Measurements from ENCODE around the gene LITAFD. TPM values are rescaled to one million over a fixed set of nuclear protein-coding genes. Genes with fewer than 3 reads are reported as not detected.

Gene LITAFD
- total RNA-seq, 1 donor: not detected

DNA sequence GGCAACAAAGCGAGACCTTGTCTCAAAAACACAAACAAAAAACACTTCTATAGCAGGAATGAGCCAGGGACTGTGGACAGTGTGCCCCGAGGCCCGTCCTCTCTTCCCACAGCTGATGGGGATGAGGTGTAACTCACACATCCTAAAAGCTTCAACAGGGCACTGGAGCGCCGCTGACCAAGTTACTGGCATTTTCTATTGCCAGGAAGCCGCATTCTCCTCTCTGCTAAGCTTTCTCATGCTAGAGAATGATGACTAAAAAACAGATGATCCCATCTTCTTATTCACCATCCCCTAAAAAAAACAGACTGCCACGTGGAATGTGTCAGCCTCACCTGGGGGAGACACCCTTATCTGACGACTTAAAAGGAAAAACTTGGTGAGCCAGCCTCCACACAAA is 29.6 kb upstream of the LITAFD start:
- no peak for DNase-seq (ENCODE audit: low read depth)
- TF ChIP-seq, protein P1, sequence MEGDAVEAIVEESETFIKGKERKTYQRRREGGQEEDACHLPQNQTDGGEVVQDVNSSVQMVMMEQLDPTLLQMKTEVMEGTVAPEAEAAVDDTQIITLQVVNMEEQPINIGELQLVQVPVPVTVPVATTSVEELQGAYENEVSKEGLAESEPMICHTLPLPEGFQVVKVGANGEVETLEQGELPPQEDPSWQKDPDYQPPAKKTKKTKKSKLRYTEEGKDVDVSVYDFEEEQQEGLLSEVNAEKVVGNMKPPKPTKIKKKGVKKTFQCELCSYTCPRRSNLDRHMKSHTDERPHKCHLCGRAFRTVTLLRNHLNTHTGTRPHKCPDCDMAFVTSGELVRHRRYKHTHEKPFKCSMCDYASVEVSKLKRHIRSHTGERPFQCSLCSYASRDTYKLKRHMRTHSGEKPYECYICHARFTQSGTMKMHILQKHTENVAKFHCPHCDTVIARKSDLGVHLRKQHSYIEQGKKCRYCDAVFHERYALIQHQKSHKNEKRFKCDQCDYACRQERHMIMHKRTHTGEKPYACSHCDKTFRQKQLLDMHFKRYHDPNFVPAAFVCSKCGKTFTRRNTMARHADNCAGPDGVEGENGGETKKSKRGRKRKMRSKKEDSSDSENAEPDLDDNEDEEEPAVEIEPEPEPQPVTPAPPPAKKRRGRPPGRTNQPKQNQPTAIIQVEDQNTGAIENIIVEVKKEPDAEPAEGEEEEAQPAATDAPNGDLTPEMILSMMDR (IDR thresholded peaks at IDR 0.05; ENCODE audit: insufficient read depth, low read depth, low read length): no peak
- H3K4me3 ChIP-seq (ENCODE audit: low read depth, low read length): no peak overlapping the region

DNA sequence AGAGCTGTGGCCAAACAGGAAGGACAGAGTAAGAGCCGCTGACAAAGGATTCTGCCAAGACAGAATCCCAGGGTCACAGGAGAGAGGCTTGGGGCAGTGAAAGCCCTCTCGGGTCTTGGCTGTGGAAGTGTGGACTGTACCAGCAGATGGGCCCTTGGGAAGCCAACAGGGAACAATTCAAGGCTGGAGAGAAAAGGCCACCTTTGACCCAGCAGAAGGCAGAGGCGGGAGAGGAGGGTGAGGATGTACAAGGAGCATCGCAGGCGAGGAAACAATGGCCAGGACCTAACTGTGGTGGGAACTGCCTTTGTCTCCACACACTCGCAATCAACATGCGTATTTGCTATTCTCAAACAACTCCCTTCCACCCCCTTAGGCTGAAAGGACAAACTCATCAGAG is 29.0 kb upstream of the LITAFD start:
- H3K4me3 ChIP-seq (ENCODE audit: low read depth, low read length): no peak overlapping the region
- no peak for DNase-seq (ENCODE audit: low read depth)
- TF ChIP-seq, protein P1 (IDR thresholded peaks at IDR 0.05; ENCODE audit: insufficient read depth, low read depth, low read length): no peak

DNA sequence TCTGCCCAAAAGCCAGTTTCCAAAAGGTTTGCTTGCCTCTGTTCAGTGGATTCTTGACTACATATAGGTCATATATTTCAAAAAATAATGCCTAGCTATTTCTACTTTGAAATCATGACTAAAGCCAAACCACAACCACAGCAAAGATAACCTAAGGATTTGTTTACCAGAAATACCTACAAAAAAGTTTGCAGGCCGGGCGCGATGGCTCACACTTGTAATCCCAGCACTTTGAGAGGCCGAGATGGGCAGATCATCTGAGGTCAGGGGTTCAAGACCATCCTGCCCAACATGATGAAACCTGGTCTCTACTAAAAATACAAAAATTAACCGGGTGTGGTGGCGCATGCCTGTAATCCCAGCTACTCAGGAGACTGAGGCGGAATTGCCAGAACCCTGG is 28.5 kb upstream of the LITAFD start:
- DNase-seq (ENCODE audit: low read depth): peak; percentile 71
- TF ChIP-seq, protein P1 (IDR thresholded peaks at IDR 0.05; ENCODE audit: insufficient read depth, low read depth, low read length): no peak
- H3K4me3 ChIP-seq (ENCODE audit: low read depth, low read length): no peak overlapping the region

GRCh38 chr16:8854298-8854948 is 27.7 kb upstream of the LITAFD start:
- no peak for DNase-seq (ENCODE audit: low read depth)
- TF ChIP-seq, protein P1 (IDR thresholded peaks at IDR 0.05; ENCODE audit: insufficient read depth, low read depth, low read length): no peak

DNA sequence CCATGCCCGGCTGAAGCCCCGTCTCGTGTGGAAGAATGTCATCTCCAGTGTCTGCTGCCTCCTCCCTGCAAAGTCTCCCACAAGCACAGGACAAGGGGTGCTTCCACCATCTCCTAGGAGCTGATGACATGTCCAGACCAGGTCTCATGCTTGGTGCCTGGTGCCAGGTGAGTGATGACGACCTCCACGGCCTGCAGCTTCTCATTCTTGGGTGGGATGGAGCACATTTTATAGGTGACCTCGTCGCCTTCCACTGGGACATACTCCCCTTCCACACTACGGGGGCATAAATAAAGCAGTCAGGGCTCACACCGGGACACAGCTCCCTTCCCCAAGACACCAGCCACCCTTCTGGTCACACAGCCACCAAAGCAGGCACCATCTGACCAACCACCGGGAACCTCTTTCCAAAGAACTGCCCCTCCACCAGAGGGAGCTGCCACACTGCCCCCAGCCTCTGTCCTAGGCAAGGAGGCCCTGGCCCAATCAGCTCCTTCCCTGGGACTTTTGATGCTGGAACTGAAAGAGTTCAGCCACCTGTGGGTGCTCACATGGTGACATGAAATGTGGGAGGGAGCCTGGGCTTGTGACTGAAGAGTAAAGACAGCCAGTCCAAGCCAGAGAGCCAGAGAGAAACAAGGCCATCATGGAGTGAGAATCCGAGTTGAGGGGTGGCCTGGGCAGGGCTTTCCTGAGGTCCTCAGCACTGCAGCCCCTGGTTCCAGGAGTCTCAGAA is 26.9 kb upstream of the LITAFD start:
- TF ChIP-seq, protein P1 (IDR thresholded peaks at IDR 0.05; ENCODE audit: insufficient read depth, low read depth, low read length): no peak
- H3K4me3 ChIP-seq (ENCODE audit: low read depth, low read length): no peak overlapping the region
- DNase-seq (ENCODE audit: low read depth): no peak

More at GRCh38 chr16:8854298-8854948, 27.7 kb upstream of the LITAFD start:
- no peak overlapping the region for H3K4me3 ChIP-seq (ENCODE audit: low read depth, low read length)

DNA sequence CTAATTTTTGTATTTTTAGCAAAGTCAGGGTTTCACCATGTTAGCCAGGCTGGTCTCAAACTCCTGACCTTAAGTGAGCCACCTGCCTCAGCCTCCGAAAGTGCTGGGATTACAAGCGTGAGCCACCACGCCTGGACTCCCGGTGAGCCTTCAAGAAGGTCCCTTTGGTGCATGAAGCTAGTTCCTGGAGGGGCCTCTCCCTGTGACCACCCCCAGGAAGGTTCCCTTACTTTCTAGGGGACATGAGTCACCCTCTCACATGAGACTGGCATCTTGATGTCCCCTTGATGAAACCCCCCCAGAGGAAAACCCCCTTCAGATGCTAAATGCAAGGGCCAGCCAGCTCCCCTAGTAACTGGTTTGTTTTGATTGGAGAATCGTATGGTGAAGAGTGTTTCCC is 26.2 kb upstream of the LITAFD start:
- H3K4me3 ChIP-seq (ENCODE audit: low read depth, low read length): no peak overlapping the region
- DNase-seq (ENCODE audit: low read depth): no peak
- TF ChIP-seq, protein P1 (IDR thresholded peaks at IDR 0.05; ENCODE audit: insufficient read depth, low read depth, low read length): no peak
